ENCODE results near the gene KRT86. TPM values are rescaled to one million over a fixed set of nuclear protein-coding genes. Genes with fewer than 3 reads are reported as not detected.

KRT86 gene
- total RNA-seq, 1 donor from 2014 or later: not detected

- H3K9me3 Mint-ChIP-seq (ENCODE audit: low read depth): peaks cover 3% of the 10 kb centered on the region
- no peak overlapping the region for H3K27ac Mint-ChIP-seq
- no peaks in the 10 kb centered on the region for H3K36me3 Mint-ChIP-seq (ENCODE audit: insufficient read depth)
- H3K4me3 Mint-ChIP-seq (ENCODE audit: low read depth): no peak overlapping the region
- DNase-seq (ENCODE audit: low spot score, unreplicated experiment): no peak
- no peak for TF ChIP-seq CTCF (IDR thresholded peaks at IDR 0.05; ENCODE audit: unreplicated experiment)
- no peaks in the 10 kb centered on the region for H3K4me1 Mint-ChIP-seq (ENCODE audit: low read depth)
- H3K27me3 Mint-ChIP-seq: peaks cover 34% of the 10 kb centered on the region
Observed at GRCh38 chr12:52332381-52332780, 57.9 kb downstream of the KRT86 start.

- Mint-ChIP-seq H3K27ac (no peak overlapping the region), H3K36me3 (ENCODE audit: insufficient read depth) (no peaks in the 10 kb centered on the region), H3K9me3 (ENCODE audit: low read depth) (peaks cover 3% of the 10 kb centered on the region)
Observed at GRCh38 chr12:52333321-52333720, 58.9 kb downstream of the KRT86 start.

GRCh38 chr12:52334185-52334584 lies 59.7 kb downstream of the KRT86 start:
- H3K4me1 Mint-ChIP-seq (ENCODE audit: low read depth): no peaks in the 10 kb centered on the region
- H3K27ac Mint-ChIP-seq: no peak overlapping the region
- H3K9me3 Mint-ChIP-seq (ENCODE audit: low read depth): peaks cover 3% of the 10 kb centered on the region
- peaks cover 35% of the 10 kb centered on the region for H3K27me3 Mint-ChIP-seq
- no peaks in the 10 kb centered on the region for H3K36me3 Mint-ChIP-seq (ENCODE audit: insufficient read depth)
- no peak overlapping the region for H3K4me3 Mint-ChIP-seq (ENCODE audit: low read depth)
- no peak for TF ChIP-seq CTCF (IDR thresholded peaks at IDR 0.05; ENCODE audit: unreplicated experiment)
- no peak for DNase-seq (ENCODE audit: low spot score, unreplicated experiment)

More at GRCh38 chr12:52333321-52333720, 58.9 kb downstream of the KRT86 start:
- no peak for TF ChIP-seq CTCF (IDR thresholded peaks at IDR 0.05; ENCODE audit: unreplicated experiment)
- H3K4me1 Mint-ChIP-seq (ENCODE audit: low read depth): no peaks in the 10 kb centered on the region
- DNase-seq (ENCODE audit: low spot score, unreplicated experiment): no peak
- no peak overlapping the region for H3K4me3 Mint-ChIP-seq (ENCODE audit: low read depth)
- H3K27me3 Mint-ChIP-seq: peaks cover 36% of the 10 kb centered on the region

DNA sequence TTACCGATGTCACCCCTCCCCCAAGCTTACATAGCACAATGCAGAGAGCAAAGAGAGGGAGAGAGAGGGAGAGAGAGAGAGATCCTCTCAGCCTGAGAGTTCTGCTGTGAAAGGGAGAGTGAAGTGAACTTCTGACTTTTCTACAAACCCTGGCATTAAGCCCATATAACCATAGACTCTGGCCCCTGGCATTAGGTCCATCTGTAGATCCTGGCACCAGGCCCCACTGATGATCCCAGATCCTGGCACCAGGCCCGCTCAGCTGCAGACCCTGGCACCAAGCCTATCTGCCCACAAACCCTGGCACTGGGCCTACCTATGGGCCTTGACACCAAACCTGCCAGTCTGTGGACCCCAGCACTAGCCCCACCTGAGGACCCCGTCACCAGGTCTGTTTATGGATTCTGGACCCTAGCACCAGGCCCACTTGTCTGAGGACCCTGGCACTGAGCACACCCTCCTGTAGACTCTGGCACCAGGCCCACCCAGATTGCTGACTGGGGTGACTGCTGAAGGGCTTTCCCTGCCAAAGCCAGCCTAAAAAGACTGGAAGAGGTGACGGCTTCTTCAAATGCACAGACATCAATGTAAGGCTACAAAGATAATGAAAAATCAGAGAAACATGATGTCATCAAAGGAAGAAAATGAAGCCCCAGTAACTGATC lies 61.3 kb downstream of the KRT86 start:
- Mint-ChIP-seq H3K4me1 (ENCODE audit: low read depth) (no peaks in the 10 kb centered on the region), H3K27ac (no peak overlapping the region), H3K4me3 (ENCODE audit: low read depth) (no peak overlapping the region), H3K9me3 (ENCODE audit: low read depth) (peaks cover 3% of the 10 kb centered on the region), H3K36me3 (ENCODE audit: insufficient read depth) (no peaks in the 10 kb centered on the region), H3K27me3 (peaks cover 34% of the 10 kb centered on the region)
- TF ChIP-seq CTCF (IDR thresholded peaks at IDR 0.05; ENCODE audit: unreplicated experiment): no peak
- no peak for DNase-seq (ENCODE audit: low spot score, unreplicated experiment)

DNA sequence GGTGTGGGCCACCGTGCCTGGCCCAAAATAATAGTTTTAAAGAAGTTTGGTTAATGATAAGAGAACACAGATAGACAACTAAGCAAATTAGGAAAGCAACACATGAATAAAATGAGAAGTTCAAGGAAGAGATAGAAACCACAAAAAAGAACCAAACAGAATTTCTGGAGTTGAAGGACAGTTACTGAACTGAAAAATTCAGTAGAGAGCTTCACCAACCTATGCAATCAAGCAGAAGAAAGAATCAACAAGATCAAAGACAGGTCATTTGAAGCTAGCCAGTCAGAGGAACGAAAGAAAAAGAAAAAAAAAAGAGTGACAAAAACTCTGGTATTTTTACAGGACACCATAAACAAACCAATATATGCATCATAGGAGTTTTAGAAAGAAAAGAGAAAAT lies 62.2 kb downstream of the KRT86 start:
- H3K27ac Mint-ChIP-seq: no peak overlapping the region
- DNase-seq (ENCODE audit: low spot score, unreplicated experiment): no peak
- H3K36me3 Mint-ChIP-seq (ENCODE audit: insufficient read depth): no peaks in the 10 kb centered on the region
- no peak for TF ChIP-seq CTCF (IDR thresholded peaks at IDR 0.05; ENCODE audit: unreplicated experiment)
- no peak overlapping the region for H3K4me3 Mint-ChIP-seq (ENCODE audit: low read depth)
- peaks cover 37% of the 10 kb centered on the region for H3K27me3 Mint-ChIP-seq
- no peaks in the 10 kb centered on the region for H3K4me1 Mint-ChIP-seq (ENCODE audit: low read depth)
- peaks cover 3% of the 10 kb centered on the region for H3K9me3 Mint-ChIP-seq (ENCODE audit: low read depth)
